Stimulated activated CD4-positive, alpha-beta T cell treated with anti-CD3 and anti-CD28 coated beads, Interleukin-4, amount 100 ng/mL, for 4 hours (primary cell): Measurements from ENCODE around the gene TRAF3IP1.
"Not testable (repeated sequence)": the region's sequence is repeated elsewhere in the genome, so short reads cannot be mapped to it uniquely, and the experiment has no call there.

Experiments
- DNase-seq, 2 experiments: peaks; one replicate each; pipeline ENCODE4 v3.0.0-alpha.2; 2020

Gene TRAF3IP1

DNA sequence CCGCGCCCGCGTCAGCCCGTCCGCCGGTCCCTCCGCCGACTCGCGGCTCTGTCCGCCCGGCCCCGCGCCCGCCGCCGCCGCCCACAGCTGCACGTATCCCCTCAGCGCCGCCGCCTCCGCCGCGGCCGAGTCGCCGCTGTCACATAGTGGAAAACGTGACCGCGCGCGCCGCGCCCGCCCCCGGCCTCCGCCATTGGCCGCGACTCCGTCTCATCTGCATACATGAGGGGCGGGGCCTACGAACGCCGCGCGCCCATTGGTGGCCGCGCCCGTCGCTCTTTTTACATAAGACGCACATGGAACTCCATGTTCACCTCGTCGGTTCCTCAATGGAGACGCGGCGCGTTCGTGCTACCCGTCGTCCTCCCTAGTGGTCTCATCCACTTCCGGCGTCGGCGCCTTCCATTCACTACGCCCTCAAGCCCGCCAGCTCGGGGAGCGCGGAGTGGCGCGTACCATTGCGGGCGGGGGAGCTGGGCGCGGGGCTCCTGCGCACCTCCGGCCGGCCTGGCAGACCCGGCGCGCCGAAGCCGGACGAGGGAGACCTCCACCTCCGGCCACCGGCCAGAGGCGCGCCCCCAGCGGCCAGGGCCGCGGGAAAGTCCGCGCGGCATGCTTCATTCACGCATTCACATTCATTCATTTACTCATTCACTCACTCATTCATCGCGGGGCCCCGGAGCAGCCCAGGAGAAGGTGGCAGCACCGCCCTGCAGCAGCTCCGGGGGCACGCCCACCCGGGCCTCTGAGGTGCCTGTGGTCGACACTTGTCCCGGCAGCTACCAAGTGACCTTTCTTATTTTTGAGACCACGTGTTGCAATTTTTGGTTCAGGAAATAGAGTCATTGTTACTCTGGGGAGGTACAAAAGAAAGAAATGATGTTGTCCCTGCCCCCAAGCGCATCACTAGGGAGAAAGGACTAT is 31.4 kb upstream of the TRAF3IP1 start:
- DNase-seq: peak; percentile 97

DNA sequence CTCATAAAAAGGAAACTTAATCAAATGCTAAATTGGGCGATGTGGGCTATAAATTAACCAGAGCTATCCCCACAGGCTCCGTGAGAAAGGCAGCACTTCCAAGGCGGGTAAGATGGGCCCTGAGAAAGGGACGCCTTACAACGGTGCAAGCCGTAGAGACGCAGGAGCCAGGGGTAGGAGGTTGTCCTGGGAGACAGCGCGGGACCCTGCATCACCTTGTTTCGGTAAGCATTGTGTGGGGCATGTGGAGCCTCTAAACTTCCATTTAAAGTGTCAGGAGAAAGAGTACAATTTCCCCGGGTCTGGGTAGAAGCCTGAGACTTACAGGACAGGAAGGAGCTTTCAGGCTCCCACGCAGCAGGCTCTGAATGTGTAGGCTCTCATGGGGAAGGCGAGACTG is 30.7 kb upstream of the TRAF3IP1 start:
- DNase-seq: no peak

DNA sequence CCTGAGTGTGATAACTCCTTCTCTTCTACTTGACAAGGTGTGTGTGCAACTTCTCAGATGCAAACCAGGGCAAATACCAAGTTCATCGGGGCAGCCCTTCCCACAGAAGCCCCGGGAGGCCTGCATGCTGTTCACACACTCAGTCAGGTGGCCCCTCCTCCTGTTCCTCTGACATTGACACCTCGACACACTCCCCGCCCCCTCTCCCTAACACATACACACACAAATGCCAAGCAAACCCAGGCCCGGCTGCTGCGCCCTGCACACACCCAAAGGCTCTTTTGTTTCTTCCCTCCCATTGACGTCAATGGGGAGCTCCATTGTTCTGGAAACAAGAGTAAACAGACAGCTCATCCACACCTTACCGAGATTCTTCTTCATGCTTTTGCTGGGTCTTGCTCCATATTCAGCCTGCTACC is 30.2 kb upstream of the TRAF3IP1 start:
- peak in 1 of 2 experiments; percentile 29 for DNase-seq

DNA sequence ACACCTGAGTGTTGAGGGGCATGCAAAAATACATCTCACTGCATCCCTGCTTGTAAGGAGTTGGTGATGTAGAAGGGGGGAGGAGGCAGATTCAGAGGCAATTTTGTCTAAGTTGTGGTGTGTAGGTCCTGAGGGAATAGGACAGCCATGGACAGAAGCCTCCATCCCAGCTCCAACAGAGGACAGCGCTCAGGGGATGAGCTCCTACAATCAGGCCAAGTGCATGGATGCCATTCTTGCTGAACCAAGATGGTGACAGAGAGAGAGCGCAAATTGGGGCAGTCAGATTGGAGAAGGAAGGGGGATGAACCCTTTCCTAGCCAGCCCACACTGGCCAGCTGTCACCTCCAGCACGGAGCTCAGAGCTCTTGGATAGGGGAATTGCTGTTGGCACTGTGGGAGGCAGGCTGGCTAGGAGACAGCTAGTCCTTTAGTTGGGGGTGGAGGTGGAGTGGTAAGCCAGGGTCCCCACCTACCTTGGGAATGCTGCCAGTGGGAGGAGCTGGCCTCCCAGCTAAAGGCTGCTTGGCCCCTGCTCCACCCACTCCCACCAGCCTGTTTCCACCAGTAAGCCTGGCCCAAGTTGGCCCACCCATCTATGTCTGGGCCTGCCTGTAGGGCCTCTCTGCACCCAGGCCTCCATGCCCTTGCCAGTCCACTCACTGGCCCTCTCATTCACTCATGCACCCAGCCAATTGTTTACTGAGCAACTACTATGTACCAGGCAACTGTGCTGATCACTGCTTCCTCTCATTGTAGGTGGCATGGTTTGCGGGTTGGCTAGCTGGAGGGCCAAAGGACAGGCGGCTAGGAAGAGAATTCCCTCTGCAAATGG is 29.4 kb upstream of the TRAF3IP1 start:
- DNase-seq: no peak

DNA sequence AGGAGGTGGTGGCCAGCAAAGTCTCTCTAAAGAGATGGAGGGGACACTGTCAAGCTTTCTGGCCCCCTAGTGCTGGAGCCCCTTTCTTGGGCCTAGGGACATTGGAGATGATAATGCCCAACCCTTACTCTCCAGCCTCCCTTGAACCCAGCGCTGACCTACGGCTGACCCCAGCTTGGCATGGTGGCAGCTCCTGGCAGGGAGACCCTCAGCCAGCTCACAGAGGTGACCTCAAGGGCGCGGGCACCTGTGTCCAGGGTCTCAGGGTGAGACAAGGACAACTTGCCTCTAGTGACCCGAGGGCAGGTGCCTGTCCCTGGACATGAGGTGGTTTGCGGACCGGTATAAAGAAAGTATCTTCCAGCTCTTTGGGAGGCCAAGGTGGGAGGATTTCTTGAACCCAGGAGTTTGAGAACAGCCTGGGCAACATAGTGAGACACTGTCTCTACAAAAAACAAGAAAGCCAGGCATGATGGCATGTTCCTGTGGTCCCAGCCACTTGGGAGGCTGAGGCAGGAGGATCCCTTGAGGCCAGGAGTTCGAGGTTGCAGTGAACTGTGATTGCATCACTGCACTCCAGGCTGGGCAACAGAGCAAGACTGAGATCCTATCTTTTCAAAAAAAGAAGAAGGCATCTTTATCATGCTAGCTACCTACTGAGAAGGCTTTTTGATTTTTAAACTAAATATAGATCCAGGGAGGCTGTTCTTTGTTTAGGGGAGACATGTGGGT is 28.6 kb upstream of the TRAF3IP1 start:
- DNase-seq: no peak

DNA sequence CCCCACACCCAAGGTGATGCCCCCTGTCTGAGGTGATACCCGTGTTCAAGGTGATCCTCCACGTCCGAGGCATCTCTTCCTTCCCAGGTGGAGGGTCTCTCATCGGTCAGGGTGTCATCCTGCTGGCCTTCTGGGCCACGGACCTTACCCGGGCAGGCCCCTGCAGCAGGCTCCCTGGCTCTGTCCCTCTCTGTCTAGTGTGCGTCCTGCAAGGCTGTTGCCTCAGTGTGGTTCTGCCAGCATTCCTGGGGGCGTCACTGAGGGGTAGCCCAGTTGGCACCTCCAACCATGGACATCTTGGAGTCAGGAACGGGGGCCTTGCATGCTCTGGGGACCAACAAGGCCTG is 26.3 kb upstream of the TRAF3IP1 start:
- no peak for DNase-seq

DNA sequence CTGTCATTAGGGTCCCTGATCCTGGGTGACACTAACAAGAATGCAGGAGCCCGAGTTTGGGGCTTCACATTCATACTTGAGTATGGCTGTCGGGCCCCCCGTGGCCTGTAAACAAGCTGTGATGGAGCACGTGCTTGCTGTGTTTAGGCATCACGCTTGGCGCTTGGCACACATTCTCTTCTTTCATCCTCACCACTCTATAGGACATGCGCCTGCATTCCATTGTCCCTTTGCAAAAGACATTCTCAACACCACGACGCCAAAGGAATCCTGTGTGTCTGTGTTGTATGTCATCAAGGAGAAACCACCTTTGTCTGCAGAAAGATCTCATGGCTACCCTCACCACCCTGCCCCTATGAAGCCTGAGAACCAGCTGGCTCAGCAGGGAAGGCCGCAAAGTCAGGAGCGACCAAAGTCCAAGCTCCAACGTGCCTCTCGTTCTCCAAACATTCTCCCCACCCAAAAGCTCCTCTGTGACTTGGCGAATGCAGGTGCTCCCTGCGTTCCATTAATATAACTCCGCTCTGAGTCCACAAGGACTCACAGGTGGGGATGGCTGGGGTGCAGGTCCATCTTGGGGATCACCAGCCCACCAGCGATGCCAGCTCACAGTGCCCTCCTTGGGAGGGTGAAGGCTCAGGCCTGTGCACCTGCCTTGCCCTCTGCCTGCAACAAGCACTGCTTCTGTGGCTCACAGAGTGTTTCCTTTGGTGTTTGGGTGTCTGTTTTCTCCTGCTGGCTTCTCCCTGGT is 25.8 kb upstream of the TRAF3IP1 start:
- no peak for DNase-seq

DNA sequence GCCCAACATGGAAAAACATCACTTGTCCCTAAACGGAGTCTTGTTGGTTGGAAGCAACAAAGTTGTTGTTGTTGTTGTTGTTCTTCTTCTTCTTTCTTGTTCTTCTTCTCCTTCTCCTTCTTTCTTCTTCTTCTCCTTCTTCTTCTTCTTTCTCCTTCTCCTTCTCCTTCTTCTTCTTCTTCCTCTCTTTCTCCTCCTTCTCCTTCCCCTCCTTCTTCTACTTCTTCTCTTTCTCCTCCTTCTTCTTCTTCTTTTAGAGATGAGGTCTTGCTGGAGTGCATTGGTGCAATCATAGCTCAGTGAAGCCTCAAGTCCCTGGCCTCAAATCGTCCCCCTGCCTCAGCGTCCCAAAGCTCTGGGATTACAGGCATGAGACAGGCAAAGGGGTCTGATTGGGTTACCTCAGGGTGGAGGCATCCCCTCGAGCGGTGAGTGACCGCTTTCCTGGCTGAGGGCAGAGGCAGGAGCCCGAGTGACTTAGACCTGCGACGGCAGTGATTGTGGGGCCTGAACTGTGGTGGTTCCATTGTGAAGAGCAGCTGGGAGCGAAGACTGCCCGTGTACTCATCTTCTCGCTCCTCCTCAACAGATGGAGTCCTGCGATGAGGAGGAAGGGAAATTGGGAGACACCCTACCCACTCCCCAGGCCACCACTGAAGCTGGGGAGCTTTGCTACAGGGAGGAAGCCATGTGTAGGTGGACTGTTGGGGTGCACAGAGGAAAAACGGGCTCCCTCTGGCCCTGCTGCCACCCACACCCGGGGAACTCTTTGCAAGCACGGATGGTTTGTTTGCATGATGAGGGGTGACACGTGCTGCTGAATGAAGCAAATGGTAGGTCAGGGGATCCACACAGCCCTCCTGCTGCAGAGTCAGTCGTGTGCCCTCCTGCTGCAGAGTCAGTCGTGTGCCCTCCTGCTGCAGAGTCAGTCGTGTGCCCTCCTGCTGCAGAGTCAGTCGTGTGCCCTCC is 24.9 kb upstream of the TRAF3IP1 start:
- DNase-seq: no peak

DNA sequence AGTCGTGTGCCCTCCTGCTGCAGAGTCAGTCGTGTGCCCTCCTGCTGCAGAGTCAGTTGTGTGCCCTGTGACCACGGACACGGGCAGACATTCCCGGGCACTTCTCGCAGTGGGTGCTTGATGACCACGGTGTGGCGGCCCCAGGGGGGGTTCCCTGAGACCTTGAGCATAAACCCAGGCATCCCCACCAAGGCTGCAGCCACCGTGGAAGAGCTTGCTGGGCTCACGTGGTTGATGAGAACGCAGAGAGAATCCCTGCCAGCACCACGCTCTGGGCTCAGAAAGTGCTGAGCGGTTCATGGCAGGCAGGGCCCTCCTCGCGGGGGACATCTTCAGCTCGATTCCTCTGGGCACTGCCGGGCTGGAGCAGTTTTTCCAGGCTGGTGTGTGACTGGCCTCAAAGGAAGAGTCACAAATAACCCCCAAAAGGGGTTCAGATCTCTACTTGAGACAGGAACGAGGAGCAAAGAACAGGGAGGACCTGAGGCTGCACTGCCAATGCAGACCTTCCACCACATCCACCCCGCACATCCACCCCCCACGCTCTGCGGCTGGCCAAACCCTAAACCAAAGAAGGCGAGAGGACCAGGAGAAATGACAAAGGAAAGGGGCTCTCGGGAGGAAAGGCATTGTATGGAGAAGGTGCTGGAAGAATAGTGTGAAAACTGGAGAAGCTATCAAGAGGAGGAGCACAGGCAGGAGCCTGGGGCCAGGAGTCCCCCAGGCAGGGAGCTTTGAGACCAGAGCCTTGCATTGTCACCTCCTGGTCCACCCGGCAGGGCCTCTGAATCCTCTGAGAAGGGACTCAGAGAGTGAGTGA is 23.5 kb upstream of the TRAF3IP1 start:
- no peak for DNase-seq

DNA sequence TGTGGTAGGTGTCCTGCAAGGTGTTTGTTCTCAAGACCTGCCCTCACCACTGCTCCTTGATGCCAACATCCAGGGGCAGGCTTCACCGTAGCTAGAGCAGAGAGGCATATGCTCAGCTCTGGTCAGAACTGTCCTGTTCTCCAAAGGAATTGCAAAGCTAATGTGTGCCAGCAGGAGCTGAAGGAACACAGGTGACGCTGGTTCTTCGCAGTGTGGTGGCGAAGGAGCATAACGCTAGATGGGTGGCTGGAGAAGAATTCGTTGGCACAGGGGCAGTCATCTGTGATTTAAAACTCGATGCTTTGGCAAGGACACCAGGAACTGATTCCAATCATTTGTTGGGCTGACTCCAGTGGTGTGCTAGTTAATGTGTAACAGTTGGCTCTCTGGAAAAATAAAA is 20.5 kb upstream of the TRAF3IP1 start:
- no peak for DNase-seq

DNA sequence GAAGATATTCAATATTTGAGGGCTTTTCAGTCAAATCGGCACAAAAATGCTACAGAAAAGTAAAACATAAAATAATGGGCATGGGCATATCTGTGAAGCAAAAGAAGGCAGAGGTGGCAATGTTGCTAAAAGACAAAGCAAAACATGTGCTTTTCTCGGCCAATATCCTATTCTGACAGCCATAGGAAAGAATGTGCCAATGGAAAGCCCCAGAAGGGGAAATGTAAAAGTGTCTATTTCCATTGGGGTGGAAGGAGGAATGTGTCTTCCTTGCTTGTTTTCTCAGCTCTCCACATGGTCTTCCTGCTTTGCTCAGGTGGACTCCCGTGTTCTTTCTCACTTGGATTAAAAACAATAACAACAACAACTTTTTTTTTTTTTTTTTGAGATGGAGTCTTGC is 18.2 kb upstream of the TRAF3IP1 start:
- no peak for DNase-seq

DNA sequence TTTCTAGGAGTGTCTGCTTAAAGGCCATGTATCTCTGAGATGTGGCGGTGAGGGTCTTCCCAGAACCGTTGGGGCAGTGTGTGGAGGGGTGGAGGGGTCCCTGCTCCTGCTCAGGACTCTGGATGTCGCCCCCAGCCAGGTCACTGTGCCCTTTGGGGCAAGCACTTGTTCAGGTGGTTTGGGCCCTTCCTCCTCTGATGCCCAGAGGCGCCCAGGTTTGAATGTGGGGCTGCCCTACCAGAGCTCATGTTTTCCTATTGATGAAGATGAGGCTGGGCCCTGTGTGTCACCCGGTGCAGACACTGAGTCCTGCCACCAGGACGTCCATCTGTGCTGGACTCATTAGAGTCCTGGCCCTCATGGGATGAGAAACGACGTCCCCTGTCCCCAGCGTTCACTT is 17.6 kb upstream of the TRAF3IP1 start:
- no peak for DNase-seq

DNA sequence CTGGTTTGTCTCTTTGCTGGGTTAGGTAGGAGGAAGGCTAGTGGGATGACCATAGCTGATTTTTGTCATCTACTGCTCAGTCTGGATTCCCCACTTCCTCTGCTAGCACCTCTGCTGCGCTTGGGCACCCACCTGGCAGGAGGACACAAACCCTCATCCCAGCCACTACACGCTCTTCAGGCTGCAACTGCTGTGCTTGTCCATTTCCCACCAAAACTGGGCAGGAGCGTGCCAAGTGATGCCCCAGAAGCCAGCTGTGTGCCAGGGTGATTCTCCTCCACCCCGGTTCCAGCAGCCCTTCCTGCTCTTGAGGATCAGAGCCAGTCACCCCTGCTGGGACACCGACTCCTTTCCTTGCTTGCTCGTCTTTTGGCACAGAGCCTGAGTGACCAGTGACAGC is 16.2 kb upstream of the TRAF3IP1 start:
- DNase-seq: no peak

DNA sequence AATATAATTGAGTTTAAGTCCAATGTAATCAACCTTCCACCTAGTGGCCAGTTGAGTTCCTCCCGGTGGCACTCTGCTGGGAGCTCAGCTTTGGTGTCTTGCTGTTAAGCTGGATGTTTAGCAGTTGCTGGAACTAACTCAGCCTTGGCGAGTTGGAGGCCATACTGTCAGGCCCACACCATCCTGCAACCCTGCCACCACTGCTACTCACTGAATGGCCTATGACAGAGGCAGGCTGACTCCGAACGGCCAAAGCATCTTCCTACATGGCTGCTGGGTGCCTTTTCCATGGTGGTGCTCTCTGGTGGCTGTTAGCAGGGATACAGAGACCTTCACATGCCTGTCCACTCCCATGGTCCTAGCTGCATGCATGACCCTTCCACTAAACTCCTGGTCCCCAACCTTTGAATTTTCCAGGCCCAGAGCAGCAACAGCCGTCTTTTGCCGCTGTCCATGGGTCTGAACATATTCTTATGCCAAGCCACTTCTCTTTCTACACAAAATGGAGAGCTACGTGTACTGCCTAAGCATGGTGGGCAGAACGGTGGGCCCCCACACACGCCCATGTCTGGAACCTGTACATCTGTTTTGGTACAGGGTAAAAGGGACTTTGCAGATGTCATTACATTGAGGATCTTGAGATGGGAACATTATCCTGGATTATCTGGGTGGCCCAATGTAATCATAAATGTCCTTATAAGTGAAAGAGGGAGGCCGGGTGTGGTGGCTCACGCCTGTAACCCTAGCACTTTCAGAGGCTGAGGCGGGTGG is 15.0 kb upstream of the TRAF3IP1 start:
- no peak for DNase-seq

DNA sequence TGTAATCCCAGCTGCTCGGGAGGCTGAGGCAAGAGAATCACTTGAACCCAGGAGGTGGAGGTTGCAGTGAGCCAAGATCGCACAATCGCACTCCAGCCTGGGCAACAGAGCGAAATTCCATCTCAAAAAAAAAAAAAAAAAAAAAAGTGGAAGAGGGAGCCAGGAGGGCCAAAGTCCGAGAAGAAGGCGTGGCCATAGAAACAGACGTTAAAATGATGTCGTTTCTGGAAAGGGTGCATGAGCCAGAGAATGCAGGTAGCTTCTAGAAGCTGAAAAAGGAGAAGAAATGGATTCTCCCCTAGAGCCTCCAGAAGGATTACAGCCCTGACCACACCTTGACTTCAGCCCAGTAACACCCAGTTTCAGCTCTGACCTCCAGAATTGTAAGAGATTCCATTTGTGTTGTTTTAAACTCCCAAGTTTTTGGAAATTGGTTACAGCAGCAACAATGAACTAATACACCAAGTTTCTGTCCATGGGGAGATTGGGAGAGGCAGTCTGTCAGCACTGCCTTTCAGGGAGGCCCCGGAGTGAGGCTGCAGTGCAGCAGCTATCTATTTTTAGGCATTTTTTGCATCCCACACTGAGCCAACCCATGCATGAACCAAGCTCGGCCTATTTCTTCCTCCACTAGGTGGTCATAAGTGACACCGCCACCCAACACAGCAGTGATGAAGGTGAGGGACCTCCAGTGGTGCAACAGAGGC is 14.2 kb upstream of the TRAF3IP1 start:
- no peak for DNase-seq

DNA sequence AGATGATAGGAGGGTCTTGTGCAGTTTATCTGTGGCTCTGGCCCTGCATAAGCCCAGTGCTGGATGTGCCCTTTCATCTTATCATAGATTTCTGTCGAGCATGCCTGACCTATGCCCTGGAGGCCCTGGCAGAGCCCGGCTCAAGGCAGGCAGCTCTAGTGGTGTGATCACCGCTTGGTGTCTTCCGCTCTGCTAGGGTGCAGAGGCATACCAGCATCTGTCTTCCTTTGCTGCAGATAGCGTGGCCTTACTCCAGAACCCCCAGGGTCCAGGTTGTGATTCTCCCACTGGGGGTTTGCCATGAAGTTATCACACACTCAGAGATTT is 13.7 kb upstream of the TRAF3IP1 start:
- no peak for DNase-seq

DNA sequence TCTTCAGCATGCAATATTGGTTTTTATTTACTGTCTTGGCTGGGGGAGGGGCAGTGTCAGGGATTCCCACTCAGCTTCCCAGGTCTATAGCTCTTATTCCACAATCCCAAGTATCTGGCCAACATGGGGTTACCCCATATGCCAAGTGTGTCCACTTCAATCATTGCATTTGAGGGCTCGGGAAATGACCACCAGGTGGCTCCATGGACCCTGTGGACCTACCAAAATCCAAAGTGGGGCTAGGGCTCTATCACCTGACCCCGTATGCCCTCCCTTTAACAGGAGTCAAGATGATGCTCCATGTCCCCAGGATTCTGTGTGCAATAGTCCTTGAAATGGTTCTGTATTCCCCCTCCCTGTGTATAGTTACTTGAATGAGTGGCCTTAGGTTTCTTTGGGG is 12.1 kb upstream of the TRAF3IP1 start:
- DNase-seq: no peak

DNA sequence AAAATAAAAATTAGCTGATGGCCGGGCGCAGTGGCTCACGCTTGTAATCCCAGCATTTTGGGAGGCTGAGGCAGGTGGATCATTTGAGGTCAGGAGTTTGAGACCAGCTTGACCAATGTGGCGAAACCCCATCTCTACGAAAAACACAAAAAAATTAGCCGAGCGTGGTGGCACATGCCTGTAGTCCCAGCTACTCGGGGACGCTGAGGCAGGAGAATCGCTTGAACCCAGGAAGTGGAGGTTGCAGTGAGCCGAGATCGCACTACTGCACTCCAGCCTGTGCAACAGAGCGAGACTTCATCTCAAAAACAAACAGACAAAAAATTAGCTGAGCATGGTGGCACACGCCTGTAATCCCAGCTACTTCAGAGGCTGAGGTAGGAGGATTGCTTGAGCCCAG is 9.6 kb upstream of the TRAF3IP1 start:
- DNase-seq: not testable (repeated sequence)
